Endothelial cell of umbilical vein (primary cell): ENCODE measurements around the gene CDK17.

ENCODE experiments used
- EZH2 ChIP-seq: IDR thresholded peaks from 2 replicates; pipeline ENCODE4 v1.6.1; 2012; ENCODE audit warnings: borderline replicate concordance, low read depth, mild to moderate bottlenecking, moderate library complexity, low read length, inconsistent platforms; ENCODE audit not compliant: severe bottlenecking
- POLR2A ChIP-seq: IDR thresholded peaks from 2 replicates; pipeline ENCODE4 v1.6.1; 2012; ENCODE audit warnings: low read depth, mild to moderate bottlenecking, control low read depth, low read length
- TF ChIP-seq, protein P1 (sequence below), 2 donors: IDR thresholded peaks; 1 replicate in 1 of 2; 2 replicates in 1 of 2; pipeline ENCODE4 v1.5.1; 2011; ENCODE audit warnings: low read length in 2 of 2, mild to moderate bottlenecking in 2 of 2, moderate library complexity in 2 of 2, control low read depth in 1 of 2, inconsistent platforms in 1 of 2, low read depth in 1 of 2; ENCODE audit not compliant: insufficient read depth in 1 of 2; ENCODE audit errors: extremely low read depth in 1 of 2

DNA sequence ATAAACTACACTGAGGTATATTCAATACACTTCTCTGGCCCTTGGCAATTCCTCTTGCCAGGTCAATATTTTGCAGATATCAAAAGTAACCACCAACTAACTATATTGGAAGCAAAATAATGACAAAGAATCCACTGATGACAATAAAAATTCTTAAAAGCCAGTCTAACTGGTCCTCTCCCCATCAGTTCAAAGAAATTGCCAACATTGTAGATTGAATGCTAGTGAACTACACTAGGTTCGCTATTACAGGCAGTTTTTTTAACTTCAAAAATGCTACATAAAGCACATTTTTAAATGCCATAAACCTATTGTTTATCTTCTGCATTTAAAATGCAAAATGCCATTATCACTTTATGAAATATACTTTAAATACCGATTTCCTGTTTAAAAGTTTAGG lies 4.0 kb downstream of the CDK17 start:
- TF ChIP-seq, protein P1, sequence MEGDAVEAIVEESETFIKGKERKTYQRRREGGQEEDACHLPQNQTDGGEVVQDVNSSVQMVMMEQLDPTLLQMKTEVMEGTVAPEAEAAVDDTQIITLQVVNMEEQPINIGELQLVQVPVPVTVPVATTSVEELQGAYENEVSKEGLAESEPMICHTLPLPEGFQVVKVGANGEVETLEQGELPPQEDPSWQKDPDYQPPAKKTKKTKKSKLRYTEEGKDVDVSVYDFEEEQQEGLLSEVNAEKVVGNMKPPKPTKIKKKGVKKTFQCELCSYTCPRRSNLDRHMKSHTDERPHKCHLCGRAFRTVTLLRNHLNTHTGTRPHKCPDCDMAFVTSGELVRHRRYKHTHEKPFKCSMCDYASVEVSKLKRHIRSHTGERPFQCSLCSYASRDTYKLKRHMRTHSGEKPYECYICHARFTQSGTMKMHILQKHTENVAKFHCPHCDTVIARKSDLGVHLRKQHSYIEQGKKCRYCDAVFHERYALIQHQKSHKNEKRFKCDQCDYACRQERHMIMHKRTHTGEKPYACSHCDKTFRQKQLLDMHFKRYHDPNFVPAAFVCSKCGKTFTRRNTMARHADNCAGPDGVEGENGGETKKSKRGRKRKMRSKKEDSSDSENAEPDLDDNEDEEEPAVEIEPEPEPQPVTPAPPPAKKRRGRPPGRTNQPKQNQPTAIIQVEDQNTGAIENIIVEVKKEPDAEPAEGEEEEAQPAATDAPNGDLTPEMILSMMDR (IDR thresholded peaks at IDR 0.05; ENCODE audit: extremely low read depth in 1 of 2, insufficient read depth in 1 of 2, low read depth in 1 of 2, low read length in 2 of 2), result no peak
- no peak for TF ChIP-seq POLR2A
- TF ChIP-seq EZH2, result no peak
